Breast epithelium (tissue), 3 donors: Measurements from ENCODE around the gene KIAA0040.

ENCODE experiments used
- CTCF ChIP-seq, 3 donors: fragments of 450-650 bp; IDR thresholded peaks; one replicate each; pipeline ENCODE4 v1.5.1; 2016 to 2017; ENCODE audit warnings: antibody characterized with exemption in 3 of 3, mild to moderate bottlenecking in 3 of 3, moderate library complexity in 3 of 3
- POLR2AphosphoS5 ChIP-seq, 3 donors: sonication (generic); formaldehyde crosslinking; IDR thresholded peaks; one replicate each; pipeline ENCODE4 v1.6.1; 2017; ENCODE audit warnings: antibody characterized with exemption in 3 of 3

DNA sequence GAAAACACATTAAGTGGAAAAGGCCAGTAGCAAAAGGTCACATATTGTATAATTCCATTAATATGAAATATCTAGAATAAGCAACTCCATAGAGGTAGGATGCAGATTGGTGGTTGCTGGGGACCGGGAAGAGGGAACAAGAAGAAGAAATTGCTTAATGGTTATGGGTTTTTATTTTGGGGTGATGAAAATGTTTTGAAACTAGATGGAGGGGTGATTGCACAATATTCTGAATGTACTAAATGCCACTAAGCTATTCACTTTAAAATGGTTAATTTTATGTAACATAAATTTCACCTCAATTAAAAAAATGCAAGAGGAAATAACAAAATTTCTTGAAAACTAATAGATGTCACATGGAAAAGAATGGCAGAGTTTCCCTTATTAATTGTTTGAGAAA, 6.7 kb downstream of the KIAA0040 start:
- no peak for TF ChIP-seq CTCF (IDR thresholded peaks at IDR 0.05)
- TF ChIP-seq POLR2AphosphoS5 (IDR thresholded peaks at IDR 0.05): no peak
